Duodenal mucosa (tissue), 2 donors: ENCODE results near the gene SALL2.

Experiments
- H3K27ac ChIP-seq: one replicate; pipeline ENCODE4 v1.7.0; 2013; ENCODE audit warnings: low read depth, low read length
- H3K27me3 ChIP-seq, 2 donors: one replicate each; pipeline ENCODE4 v1.7.0; 2013; ENCODE audit warnings: low read length in 2 of 2, control low read depth in 1 of 2; ENCODE audit not compliant: insufficient read depth in 2 of 2, control insufficient read depth in 1 of 2
- H3K36me3 ChIP-seq, 2 donors: one replicate each; pipeline ENCODE4 v1.7.0; 2013; ENCODE audit warnings: low read length in 2 of 2, control low read depth in 1 of 2; ENCODE audit not compliant: insufficient read depth in 2 of 2, control insufficient read depth in 1 of 2
- H3K4me1 ChIP-seq, 2 donors: one replicate each; pipeline ENCODE4 v1.7.0; 2013; ENCODE audit warnings: low read length in 2 of 2, control low read depth in 1 of 2; ENCODE audit not compliant: insufficient read depth in 2 of 2, control insufficient read depth in 1 of 2
- H3K4me3 ChIP-seq, 2 donors: one replicate each; pipeline ENCODE4 v1.7.0; 2013; ENCODE audit warnings: low read length in 2 of 2, low read depth in 1 of 2
- H3K9ac ChIP-seq, 2 donors: one replicate each; pipeline ENCODE4 v1.7.0; 2013; ENCODE audit warnings: low read length in 2 of 2, low read depth in 1 of 2
- H3K9me3 ChIP-seq, 2 donors: one replicate each; pipeline ENCODE4 v1.7.0; 2013; ENCODE audit warnings: low read length in 2 of 2, control low read depth in 1 of 2; ENCODE audit not compliant: control insufficient read depth in 1 of 2

The SALL2 gene

DNA sequence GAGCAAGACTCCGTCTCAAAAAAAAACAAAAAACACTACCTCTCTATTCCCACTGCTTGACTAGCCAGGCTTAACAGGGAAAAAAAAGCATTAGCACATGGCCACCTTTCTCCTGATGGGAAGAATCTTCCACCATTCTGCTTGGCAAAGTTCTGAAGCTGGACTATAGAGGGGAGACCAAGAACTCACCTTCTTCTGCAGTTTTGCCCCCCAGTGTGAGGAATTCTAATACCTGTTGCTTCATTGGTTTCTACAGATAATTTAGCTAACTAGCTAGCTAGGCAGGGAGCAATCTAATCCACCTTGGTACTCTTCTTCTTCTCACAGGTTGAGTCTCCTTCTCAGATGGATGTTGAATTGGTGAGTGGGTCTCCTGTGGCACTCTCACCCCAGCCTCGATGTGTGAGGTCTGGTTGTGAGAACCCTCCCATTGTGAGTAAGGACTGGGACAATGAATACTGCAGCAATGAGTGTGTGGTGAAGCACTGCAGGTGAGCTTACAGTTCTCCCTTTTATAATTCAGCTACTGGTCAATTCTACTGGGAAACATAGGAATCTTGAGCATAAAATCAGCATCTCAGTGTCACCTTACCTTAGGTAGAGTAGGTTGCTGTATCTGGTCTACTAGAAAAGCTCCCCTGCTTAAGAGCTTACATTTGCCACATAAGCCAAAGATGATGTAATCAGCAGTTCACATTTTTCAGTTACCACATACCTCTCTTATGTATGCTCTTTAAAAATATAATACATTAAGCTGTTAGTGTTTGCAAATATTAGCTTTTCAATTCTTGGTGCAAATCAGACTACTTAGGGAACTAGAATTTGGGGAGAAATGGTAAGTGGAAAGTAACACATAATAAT is 31.0 kb downstream of the SALL2 start:
- H3K9me3 ChIP-seq, result no peaks in the 10 kb centered on the region
- H3K27me3 ChIP-seq, result no peaks in the 10 kb centered on the region
- H3K4me1 ChIP-seq, result no peaks in the 10 kb centered on the region
- H3K36me3 ChIP-seq, result peaks cover 54 to 82% of the 10 kb centered on the region in 2 donors
- H3K4me3 ChIP-seq, result no peak overlapping the region
- H3K9ac ChIP-seq, result no peak overlapping the region
- H3K27ac ChIP-seq, result no peak overlapping the region

- peaks cover 9 to 37% of the 10 kb centered on the region in 2 donors for H3K36me3 ChIP-seq
- no peak overlapping the region for H3K4me3 ChIP-seq
- H3K27me3 ChIP-seq, result no peaks in the 10 kb centered on the region
- no peaks in the 10 kb centered on the region for H3K4me1 ChIP-seq
- no peak overlapping the region for H3K9ac ChIP-seq
- H3K27ac ChIP-seq, result no peak overlapping the region
- H3K9me3 ChIP-seq, result no peaks in the 10 kb centered on the region
Observed at GRCh38 chr14:21486640-21487087, 39.5 kb downstream of the SALL2 start.

DNA sequence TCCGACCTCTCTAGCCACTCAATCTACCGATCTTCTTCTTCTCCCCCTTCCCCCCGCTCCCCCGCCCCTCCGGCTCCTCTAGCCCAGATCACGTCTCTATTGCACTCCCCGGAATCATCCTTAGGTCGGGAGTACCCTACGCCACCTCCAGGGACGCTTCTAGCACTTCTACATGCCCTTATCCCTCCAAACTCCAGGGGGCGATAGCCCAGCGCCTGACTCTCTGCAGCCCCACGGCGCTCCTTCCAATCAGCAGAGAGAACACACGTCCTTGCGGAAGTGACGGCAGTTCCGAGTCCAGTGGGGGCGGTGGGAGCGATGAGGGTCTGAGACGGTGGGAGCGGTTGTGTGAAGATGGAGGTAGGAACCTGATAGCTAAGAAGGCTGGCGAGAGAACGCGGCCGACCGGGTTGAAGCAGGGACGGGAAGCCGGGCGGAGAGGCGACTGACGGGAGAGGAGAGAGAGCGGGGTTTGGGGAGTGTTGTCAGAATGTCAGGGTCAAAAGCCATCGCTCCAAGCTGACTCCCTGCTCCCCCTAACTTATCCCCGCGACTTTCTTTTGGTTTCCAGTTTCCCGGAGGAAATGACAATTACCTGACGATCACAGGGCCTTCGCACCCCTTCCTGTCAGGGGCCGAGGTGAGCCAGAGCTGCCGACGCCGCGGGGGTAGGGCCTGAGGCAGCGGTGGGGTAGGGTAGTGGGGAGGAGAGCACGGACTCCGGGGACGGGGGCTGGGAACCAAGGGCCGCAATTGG is 49.0 kb downstream of the SALL2 start, which contains the start of the genes RAB2B and TOX4:
TSS of gene RAB2B (minus strand) at position 35 of the 757 bp plus-strand sequence. CDS start 87 bp downstream, outside the sequence.
TSS of gene TOX4 (plus strand) at position 271 of the 757 bp plus-strand sequence. CDS start at position 355, 84 bp downstream.
- Histone ChIP-seq H3K9ac (peak within 1 kb of the TSS; percentile 94 to 98), H3K27me3 (no peaks in the 10 kb centered on the region), H3K36me3 (peaks cover 0 to 9% of the 10 kb centered on the region in 2 donors)

DNA sequence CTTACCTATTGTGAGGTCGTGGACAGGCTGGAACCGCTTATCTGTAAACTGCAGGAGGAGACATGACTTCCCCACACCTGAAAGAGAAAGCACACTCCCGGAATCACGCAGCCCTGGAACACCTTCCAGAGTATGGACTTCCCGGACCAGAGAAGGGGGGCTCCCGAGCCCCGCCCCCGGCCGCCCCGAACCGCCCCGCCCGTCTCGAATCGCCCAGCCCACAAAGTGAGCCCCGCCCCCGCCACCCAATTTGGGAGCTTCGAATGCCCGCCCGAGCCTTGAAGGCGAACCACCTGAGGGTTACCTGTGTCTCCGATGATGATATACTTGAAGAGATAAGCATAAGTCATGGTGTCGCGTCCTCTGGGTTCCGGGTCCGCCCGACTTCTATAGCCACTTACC is 49.6 kb downstream of the SALL2 start:
- H3K9me3 ChIP-seq, result no peaks in the 10 kb centered on the region
- H3K4me1 ChIP-seq, result peaks cover 16 to 17% of the 10 kb centered on the region in 2 donors
- no peaks in the 10 kb centered on the region for H3K27me3 ChIP-seq
- H3K4me3 ChIP-seq, result peak overlapping the region; percentile 71 to 99
- peak overlapping the region; percentile 88 for H3K27ac ChIP-seq
- peak overlapping the region; percentile 41 to 98 for H3K9ac ChIP-seq
- H3K36me3 ChIP-seq, result peaks cover 0 to 6% of the 10 kb centered on the region in 2 donors

More for the DNA sequence above, 49.0 kb downstream of the SALL2 start, which contains the start of the genes RAB2B and TOX4:
- peaks cover 16 to 17% of the 10 kb centered on the region in 2 donors for H3K4me1 ChIP-seq
- H3K4me3 ChIP-seq, result peak within 1 kb of the TSS; percentile 99
- peak within 1 kb of the TSS; percentile 88 for H3K27ac ChIP-seq
- H3K9me3 ChIP-seq, result no peaks in the 10 kb centered on the region

DNA sequence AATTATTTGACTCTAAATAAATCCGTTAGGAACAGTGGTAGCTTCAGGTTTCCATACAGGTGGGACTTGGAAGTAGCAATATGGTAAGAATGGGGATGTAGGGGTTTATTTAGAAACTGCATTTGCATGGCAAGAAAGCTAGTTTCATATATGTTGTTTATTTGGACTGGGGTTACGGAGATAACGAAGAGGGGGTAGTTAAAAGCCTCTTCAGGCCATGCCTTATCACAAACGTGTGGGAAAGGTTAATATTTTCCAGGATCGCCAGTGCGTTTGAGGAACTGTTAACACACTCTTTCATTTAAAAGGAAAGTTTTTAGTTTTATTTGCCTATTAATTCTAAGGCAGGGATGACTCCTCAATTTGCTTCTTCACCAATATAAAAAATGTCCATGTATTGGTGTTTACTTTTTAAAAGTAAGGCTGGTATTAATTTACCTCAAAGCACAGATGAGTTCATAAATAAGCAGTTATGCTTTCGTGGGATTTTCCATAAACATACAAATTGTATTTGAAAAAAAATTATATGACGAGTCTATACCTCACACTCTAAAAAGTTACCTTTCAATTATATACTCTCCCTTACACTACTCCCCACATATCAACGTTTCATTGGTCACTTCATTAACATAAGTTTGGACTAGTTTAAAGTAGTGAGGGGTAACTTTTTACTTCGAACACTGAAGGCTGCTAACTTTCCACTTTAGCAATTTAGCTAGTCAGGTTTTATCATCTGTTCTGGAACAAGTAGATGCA is 50.2 kb downstream of the SALL2 start:
- peaks cover 0 to under 1% of the 10 kb centered on the region in 2 donors for H3K36me3 ChIP-seq
- peak overlapping the region; percentile 88 for H3K27ac ChIP-seq
- H3K27me3 ChIP-seq, result no peaks in the 10 kb centered on the region
- no peaks in the 10 kb centered on the region for H3K9me3 ChIP-seq
- peaks cover 16 to 17% of the 10 kb centered on the region in 2 donors for H3K4me1 ChIP-seq
- peak overlapping the region; percentile 71 to 99 for H3K4me3 ChIP-seq
- H3K9ac ChIP-seq, result peak overlapping the region; percentile 35 to 98
